Esophagus (tissue), 2 donors: Measurements from ENCODE around the gene FSCN2. TPM values are rescaled to one million over a fixed set of nuclear protein-coding genes. Genes with fewer than 3 reads are reported as not detected.
A peak's percentile ranks its signal among the peaks of the same experiment; 100 is the strongest.

Source experiments
- H3K27ac ChIP-seq, 2 donors: one replicate each; pipeline ENCODE4 v1.5.1; 2013; ENCODE audit warnings: low read depth in 2 of 2, mild to moderate bottlenecking in 2 of 2, inconsistent platforms in 1 of 2, low read length in 1 of 2, moderate library complexity in 1 of 2
- H3K27me3 ChIP-seq, 2 donors: one replicate each; pipeline ENCODE4 v1.6.1; 2013; ENCODE audit warnings: low read length in 2 of 2, control low read depth in 1 of 2, mild to moderate bottlenecking in 1 of 2; ENCODE audit not compliant: insufficient read depth in 2 of 2, control insufficient read depth in 1 of 2
- H3K36me3 ChIP-seq, 2 donors: one replicate each; pipeline ENCODE4 v1.6.1; 2013; ENCODE audit warnings: low read length in 1 of 2; ENCODE audit not compliant: control insufficient read depth in 2 of 2, insufficient read depth in 2 of 2
- H3K4me1 ChIP-seq, 2 donors: one replicate each; pipeline ENCODE4 v1.6.1; 2013; ENCODE audit warnings: low read length in 1 of 2; ENCODE audit not compliant: control insufficient read depth in 2 of 2, insufficient read depth in 2 of 2
- H3K4me3 ChIP-seq, 2 donors: one replicate each; pipeline ENCODE4 v1.5.1; 2013; ENCODE audit warnings: low read length in 2 of 2, mild to moderate bottlenecking in 2 of 2, low read depth in 1 of 2, moderate library complexity in 1 of 2
- H3K9me3 ChIP-seq, 2 donors: one replicate each; pipeline ENCODE4 v1.6.1; 2013; ENCODE audit warnings: mild to moderate bottlenecking in 2 of 2, low read depth in 1 of 2, low read length in 1 of 2, moderate library complexity in 1 of 2; ENCODE audit not compliant: control insufficient read depth in 2 of 2, insufficient read depth in 1 of 2
- WGBS, 2 donors: extraction: QIAGEN DNeasy Blood & Tissue Kit; methylation state at CpG; one replicate each; pipeline ENCODE4 v1.1.7; 2013; 5-methylcytosine and 5-hydroxymethylcytosine counted together
- polyA plus RNA-seq, 2 donors: library from polyadenylated mRNA; stranded (reverse); fragments of 200-250 nt; gene quantifications; one replicate each; pipeline ENCODE4 v1.2.3, GENCODE V29; 2013
- donor health status: healthy with polysubstance abuse.
- donor health status: Bipolar disorder and iron deficiency.

Gene FSCN2
- polyA plus RNA-seq, 2 donors: 0.54 to 2.0 TPM

DNA sequence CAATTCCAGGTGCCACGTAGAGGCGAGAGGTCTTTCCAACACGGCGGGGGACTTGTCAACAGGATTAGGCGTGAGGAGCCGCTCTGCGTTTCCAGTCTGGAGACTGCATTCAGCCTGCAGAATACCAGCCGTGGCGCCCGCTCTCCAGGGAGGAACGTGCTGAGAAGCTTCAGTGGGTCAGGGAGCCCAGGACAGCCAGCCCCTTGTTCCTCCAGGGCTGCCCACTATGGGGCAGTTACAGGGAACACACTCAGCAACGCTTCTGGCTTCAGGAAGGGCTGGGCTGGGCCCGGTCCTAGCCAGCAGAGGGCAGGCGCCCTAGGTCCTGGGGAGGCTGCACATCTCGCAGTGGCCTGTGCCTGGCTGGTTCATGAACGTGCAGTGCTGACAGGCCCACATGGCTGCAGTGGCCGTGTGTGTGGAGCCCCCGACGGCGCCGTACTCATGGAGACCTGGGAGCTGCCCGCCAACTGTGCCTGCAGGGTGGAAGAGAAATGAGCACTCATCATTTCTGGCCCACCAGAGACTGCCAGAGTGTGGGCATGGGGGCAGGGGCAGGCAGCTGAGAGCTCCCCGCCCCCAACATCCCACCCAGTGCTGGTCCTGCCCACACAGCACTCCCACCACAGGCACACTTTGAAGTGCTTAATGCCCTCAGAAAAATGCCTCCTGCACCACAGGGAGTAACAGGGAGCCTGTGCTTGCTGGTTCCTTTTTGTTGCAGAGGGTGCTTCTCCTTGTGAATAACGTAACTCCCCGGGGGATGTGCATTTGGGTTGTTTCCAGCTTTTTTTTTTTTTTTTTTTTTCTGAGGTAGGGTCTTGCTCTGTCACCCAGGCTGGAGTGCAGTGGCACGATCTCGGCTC is 31.0 kb downstream of the FSCN2 start:
- H3K9me3 ChIP-seq: no peaks in the 10 kb centered on the region
- H3K4me3 ChIP-seq: no peak overlapping the region
- 80 to 87% methylated on average over 26 to 27 of the region's 27 CpGs for WGBS, 2 donors
- no peaks in the 10 kb centered on the region for H3K27me3 ChIP-seq
- H3K36me3 ChIP-seq: peaks cover 2 to 38% of the 10 kb centered on the region in 2 donors
- H3K27ac ChIP-seq: no peak overlapping the region
- no peaks in the 10 kb centered on the region for H3K4me1 ChIP-seq

DNA sequence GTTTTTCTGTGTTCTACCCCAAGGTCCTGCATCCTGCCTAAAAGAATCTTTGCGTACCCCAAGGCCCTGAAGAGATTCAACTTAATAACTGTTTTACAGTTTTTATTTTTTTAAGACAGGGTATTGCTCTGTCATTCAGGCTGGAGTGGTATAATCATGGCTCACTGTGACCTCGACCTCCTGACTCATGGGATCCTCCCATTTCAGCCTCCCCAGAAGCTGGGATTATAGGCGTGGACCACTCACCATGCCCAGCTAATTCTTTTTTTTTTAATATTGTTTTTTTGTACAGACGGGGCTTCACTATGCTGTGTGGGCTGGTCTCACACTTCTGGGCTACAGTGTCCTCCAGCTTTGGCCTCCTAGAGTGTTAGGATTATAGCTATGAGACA is 33.3 kb downstream of the FSCN2 start:
- Histone ChIP-seq H3K36me3 (peaks cover 6 to 52% of the 10 kb centered on the region in 2 donors), H3K4me3 (no peak overlapping the region)
- 88 to 89% methylated on average over 4 of the region's 4 CpGs for WGBS, 2 donors

DNA sequence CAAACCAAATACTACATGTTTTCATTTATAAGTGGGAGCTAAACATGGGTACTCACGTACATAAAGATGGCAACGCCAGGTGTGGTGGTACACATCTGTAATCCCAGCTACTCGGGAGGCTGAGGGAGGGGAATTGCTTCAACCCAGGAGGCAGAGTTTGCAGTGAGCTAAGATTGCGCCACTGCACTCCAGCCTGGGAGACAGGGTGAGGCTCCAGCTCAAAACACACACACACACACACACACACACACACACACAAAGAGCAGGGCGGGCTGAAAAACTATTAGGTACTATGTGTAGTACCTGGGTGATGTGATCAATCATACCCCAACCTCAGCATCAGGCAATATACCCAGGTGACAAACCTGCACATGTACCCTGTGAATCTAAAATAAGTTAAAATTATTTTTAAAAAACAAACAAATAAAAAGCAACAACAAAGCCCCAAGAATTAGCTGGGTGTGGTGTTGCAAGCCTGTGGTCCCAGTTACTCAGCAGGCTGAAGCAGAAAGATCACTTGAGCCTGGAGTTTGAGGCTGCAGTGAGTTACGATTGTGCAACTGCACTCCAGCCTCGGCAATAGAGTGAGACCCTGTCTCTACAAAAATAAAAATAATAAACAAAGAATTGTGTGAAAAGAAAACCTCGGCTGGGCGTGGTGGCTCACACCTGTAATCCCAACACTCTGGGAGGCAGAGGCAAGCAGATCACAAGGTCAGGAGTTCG is 35.8 kb downstream of the FSCN2 start:
- peaks cover 9 to 44% of the 10 kb centered on the region in 2 donors for H3K36me3 ChIP-seq
- H3K27me3 ChIP-seq: no peaks in the 10 kb centered on the region
- H3K4me1 ChIP-seq: peaks cover 0 to 7% of the 10 kb centered on the region in 2 donors
- no peak overlapping the region for H3K27ac ChIP-seq
- H3K9me3 ChIP-seq: no peaks in the 10 kb centered on the region
- no peak overlapping the region for H3K4me3 ChIP-seq
- 88% methylated on average over 10 of the region's 10 CpGs for WGBS, 2 donors

More for the DNA sequence above, 33.3 kb downstream of the FSCN2 start:
- Histone ChIP-seq H3K9me3 (no peaks in the 10 kb centered on the region), H3K4me1 (peaks cover 0 to 2% of the 10 kb centered on the region in 2 donors), H3K27me3 (no peaks in the 10 kb centered on the region), H3K27ac (no peak overlapping the region)

DNA sequence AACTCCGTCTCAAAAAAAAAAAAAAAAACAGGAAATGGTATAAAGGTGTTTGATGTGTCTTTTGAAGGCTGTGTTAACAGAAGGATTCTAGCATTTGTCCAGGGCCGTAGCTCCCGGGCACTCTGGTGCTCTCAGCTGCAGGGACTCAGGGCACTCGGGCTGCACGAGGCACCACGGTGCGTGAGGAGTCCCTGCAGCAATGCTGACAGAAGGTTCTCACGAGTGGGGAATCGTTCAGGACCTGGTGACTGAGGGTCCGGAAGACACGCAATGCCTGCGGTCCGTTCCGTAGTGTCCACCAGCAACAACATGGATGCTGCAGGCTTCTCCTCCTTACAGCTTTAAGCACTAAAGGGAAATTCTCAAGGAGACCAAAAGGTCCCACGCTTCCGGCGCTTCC is 36.6 kb downstream of the FSCN2 start:
- H3K4me3 ChIP-seq: no peak overlapping the region
- peaks cover 0 to 7% of the 10 kb centered on the region in 2 donors for H3K4me1 ChIP-seq
- H3K27me3 ChIP-seq: no peaks in the 10 kb centered on the region
- H3K36me3 ChIP-seq: peaks cover 14 to 46% of the 10 kb centered on the region in 2 donors
- no peaks in the 10 kb centered on the region for H3K9me3 ChIP-seq
- WGBS, 2 donors: 93 to 95% methylated on average over 17 of the region's 17 CpGs
- no peak overlapping the region for H3K27ac ChIP-seq

DNA sequence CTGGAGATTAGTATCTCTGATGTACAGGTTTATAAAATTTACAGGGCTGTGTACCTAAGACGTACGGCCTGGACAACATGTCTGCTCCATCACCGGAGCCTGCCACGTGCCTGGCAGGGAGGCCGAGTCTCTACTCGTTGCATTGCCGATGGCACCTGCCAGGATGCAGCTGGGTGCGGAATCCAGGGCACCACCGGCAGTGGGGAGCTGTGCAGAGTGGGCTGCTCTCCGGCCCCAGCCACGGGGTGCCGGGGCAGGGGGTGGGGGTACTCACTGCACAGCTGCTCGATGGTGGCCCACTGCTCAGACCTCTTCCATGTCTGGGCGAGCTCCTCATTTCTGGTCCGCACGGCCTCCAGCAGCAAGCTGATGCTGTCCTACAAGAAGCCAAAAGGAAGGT is 37.1 kb downstream of the FSCN2 start:
- Histone ChIP-seq H3K36me3 (peaks cover 14 to 50% of the 10 kb centered on the region in 2 donors), H3K4me1 (peaks cover 2 to 7% of the 10 kb centered on the region in 2 donors), H3K4me3 (no peak overlapping the region), H3K27me3 (no peaks in the 10 kb centered on the region), H3K9me3 (no peaks in the 10 kb centered on the region), H3K27ac (no peak overlapping the region)
- WGBS, 2 donors: 94% methylated on average over 16 of the region's 16 CpGs

DNA sequence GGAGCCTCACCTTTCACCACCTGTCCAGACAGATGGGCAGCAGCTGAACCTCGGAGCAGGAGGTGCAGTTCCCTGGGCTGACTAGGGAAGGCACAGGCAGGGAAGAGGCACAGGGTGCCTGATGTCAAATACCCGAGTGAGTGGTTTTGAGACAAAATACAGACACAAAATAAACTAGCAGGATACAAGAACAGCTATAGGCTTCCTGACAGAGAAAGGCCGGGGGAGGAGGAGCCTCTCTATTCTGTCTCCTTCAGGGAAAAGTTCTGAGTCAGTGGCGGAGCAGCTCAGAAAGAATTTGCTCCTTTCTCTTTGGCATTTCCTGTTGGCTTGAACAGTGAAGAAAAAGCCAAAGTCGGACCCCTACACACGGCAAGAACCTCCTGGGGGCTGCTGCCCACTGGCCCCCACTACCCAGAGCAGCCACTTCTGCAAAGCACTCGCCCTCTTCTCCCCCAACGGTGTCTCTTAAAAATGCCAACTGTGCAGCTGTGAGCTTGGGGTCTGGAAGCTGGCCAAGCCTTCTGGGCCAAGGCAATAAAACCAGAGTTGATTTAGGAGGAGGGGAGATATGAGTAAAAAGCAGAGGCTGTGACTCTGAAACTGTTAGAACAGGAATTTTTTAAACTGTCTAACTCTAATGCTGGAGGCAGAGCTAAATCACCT is 38.4 kb downstream of the FSCN2 start:
- Histone ChIP-seq H3K4me1 (peaks cover 2 to 7% of the 10 kb centered on the region in 2 donors), H3K27ac (peak overlapping the region; percentile 67 to 80), H3K27me3 (no peaks in the 10 kb centered on the region), H3K36me3 (peaks cover 14 to 64% of the 10 kb centered on the region in 2 donors), H3K4me3 (no peak overlapping the region), H3K9me3 (no peaks in the 10 kb centered on the region)
- WGBS, 2 donors: 9 to 12% methylated on average over 8 of the region's 8 CpGs

DNA sequence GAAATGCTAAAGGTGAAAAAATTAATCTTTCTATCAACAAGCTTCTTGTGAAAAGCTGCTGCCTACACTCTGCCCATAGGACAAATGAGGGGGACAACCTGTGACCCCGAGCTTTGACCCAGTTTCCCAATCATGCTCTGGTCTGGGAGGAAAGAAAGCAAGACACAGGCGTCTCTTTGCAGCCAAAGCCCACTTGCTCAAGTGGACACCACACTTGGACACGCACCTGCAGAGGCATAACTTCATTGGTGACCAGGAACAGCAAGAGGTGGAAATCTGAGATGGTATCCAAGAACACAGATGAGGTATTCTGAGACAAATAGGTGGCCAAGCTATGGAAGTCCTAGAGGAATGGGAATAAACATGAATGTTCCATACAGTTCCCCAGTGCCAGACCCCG is 39.0 kb downstream of the FSCN2 start:
- Histone ChIP-seq H3K27me3 (no peaks in the 10 kb centered on the region), H3K4me3 (no peak overlapping the region), H3K9me3 (no peaks in the 10 kb centered on the region), H3K27ac (peak overlapping the region; percentile 67 to 80), H3K4me1 (peaks cover 2 to 7% of the 10 kb centered on the region in 2 donors), H3K36me3 (peaks cover 17 to 62% of the 10 kb centered on the region in 2 donors)
- 54 to 63% methylated on average over 4 of the region's 4 CpGs for WGBS, 2 donors

DNA sequence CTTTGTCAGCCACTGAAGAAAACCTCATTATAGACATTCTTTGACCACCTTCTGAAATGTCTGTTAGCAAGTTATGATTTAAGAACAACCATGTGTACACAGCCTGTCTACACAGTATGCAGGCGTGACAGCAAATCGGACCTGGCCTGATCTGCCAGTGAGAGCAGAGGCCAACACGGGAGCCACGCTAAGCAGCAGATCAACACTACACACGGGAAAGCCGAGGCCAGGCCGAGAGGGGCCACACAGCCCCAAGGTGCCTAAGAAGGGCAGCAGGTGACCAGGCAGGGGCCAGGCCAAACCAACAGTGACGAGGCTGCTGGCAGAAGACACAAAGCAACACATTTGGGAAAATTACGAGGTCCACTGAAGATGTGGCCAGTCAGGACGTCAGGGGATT is 40.2 kb downstream of the FSCN2 start:
- H3K27ac ChIP-seq: no peak overlapping the region

DNA sequence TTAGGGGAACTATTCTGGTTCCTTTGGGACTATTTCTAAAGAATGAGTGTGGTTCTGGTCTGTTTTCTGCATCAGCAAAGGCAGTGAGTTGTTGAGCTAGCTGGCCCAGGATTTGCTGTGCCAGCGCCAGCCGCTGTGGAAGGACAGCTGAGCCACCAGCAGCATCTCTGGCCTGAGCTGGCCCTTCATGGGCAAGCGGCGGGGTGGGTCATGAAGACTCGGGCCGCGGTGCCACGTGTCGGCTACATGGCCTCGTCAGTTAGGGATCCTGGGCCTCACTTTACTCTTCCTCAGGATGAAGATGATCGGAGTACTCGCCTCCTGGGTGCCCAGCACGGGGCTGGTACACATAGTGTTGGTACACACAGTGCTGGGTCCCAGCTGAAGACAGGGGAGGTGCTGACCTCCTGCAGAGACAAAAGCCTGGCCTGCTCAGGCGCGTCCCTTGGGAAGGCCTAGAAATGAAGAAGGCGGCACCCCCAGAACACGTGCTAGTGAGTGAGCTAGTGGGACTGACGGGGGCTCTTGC is 41.9 kb downstream of the FSCN2 start:
- H3K9me3 ChIP-seq: no peaks in the 10 kb centered on the region
- 95 to 96% methylated on average over 18 of the region's 18 CpGs for WGBS, 2 donors
- H3K27me3 ChIP-seq: no peaks in the 10 kb centered on the region
- peaks cover 2 to 7% of the 10 kb centered on the region in 2 donors for H3K4me1 ChIP-seq
- no peak overlapping the region for H3K4me3 ChIP-seq
- H3K36me3 ChIP-seq: peaks cover 16 to 62% of the 10 kb centered on the region in 2 donors
- H3K27ac ChIP-seq: no peak overlapping the region

More for the DNA sequence above, 40.2 kb downstream of the FSCN2 start:
- no peaks in the 10 kb centered on the region for H3K27me3 ChIP-seq
- H3K36me3 ChIP-seq: peaks cover 17 to 62% of the 10 kb centered on the region in 2 donors
- H3K9me3 ChIP-seq: no peaks in the 10 kb centered on the region
- H3K4me3 ChIP-seq: no peak overlapping the region
- 82 to 90% methylated on average over 10 of the region's 10 CpGs for WGBS, 2 donors
- peaks cover 2 to 7% of the 10 kb centered on the region in 2 donors for H3K4me1 ChIP-seq
